Raji (cell line): Measurements from ENCODE around the gene FIG4.

Experiments
- POLR2A ChIP-seq: IDR thresholded peaks from 2 replicates; pipeline ENCODE4 v1.6.1; 2011; ENCODE audit warnings: low read depth, low read length, control low read depth; ENCODE audit not compliant: insufficient read depth

Gene FIG4

DNA sequence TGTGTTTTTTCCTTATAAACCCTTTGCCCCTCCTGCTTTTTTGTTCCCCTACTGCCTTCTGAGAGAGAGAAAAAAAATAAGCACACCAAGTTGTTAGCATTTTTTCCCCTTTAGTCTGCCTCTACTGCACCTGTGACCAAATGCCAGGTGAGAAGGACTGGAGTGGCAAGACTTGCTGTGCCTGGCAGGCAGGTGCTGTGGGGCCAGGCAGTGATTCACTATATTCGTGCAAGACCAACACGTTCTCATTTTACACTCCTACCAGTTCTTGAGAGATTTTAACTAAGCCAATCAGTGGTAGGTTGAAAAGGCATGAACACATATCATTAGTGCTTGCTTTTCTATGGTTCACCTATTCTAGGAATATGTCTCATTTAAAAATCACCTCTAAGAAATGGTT lies 109.7 kb downstream of the FIG4 start:
- no peak for TF ChIP-seq POLR2A

DNA sequence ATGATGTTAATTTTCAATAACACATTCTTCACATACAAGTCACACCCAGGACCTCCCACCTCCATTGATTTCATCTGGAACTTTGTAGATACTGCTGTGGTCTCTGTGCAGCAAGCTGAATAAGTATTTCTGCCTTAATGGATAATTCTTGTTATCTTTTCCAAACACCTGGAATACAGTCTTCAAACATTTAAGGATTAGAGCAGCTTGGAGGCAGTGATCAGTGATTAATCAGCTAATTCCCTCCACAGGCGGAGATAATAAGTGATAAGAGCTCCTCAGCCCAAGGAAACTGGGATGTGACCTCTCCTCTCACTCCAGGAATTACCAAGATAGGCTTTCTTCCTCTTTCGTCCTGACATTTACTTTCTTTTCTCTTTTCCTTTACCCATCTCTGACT lies 110.7 kb downstream of the FIG4 start:
- TF ChIP-seq POLR2A = no peak

DNA sequence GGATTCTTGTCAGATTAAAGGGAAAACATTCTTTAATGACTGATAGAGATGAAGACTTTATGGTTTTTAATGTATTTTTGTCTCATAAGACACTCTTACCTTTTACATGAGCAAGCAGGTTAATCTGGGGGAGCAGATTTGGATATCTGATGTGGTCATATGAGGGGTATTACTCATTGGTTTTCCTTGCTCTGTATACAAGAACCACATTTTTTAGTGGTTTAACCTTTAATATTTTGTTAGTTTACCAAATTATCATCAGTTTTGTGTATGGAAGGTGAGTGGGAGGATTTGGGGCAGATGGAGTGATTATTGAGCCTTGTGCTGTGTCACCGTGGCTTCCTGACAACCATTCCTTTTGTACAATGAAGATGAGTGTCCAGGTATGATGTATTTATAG lies 112.9 kb downstream of the FIG4 start:
- TF ChIP-seq POLR2A = no peak

DNA sequence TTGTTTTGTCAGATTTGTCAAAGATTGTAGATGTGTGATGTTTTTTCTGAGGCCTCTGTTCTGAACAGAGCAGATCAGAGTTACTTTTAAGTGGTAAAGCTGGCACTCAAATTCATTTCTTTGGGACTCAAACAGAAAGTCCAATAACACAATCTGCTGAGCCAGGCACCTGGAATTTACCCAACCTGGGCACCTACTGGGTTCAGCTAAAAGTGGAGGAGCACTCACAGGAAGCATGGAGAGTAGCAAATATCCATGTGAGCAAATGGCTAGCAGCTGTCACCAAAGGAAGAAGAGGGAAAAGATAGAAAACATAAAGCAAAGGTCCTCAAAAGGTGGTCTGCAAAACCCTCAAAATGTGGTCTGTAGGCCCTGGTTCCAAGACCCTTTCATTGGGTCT lies 116.8 kb downstream of the FIG4 start:
- no peak for TF ChIP-seq POLR2A

DNA sequence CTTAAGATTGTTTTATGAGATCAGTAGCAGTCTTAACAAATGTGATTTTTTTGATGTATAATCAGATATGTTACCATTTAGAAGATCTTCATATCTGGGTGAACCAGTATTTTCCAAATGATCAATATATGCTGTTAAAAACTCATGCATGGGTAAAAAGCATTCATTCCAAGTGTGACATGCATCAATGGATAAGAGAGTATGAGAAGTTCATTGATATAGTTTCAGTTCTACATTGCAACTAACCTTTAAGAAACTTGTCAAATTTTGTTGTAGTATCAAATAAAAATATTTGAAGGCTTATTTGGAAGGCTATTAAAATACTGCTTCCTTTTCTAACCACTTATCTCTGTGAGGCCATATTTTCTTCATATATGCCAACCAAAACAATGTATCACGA lies 117.7 kb downstream of the FIG4 start:
- TF ChIP-seq POLR2A = no peak

DNA sequence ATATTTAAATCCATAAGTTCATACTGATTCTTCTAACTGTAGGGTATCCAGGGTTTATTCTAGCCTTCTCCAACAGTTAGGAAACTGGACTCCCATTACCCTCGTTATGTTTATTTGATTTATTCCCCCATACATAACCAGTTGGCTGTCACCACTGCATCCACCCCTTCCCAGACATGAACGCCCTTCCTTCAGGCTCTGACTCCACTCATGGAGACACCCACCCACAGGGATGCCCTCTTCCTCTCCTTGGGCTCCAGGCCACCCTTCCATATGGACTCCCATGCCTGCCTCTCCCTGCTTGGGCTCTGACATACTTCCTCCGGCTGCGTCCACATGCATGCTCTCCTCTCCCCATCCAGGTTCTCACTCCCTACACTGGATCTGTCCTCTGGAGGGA lies 124.0 kb downstream of the FIG4 start:
- no peak for TF ChIP-seq POLR2A

DNA sequence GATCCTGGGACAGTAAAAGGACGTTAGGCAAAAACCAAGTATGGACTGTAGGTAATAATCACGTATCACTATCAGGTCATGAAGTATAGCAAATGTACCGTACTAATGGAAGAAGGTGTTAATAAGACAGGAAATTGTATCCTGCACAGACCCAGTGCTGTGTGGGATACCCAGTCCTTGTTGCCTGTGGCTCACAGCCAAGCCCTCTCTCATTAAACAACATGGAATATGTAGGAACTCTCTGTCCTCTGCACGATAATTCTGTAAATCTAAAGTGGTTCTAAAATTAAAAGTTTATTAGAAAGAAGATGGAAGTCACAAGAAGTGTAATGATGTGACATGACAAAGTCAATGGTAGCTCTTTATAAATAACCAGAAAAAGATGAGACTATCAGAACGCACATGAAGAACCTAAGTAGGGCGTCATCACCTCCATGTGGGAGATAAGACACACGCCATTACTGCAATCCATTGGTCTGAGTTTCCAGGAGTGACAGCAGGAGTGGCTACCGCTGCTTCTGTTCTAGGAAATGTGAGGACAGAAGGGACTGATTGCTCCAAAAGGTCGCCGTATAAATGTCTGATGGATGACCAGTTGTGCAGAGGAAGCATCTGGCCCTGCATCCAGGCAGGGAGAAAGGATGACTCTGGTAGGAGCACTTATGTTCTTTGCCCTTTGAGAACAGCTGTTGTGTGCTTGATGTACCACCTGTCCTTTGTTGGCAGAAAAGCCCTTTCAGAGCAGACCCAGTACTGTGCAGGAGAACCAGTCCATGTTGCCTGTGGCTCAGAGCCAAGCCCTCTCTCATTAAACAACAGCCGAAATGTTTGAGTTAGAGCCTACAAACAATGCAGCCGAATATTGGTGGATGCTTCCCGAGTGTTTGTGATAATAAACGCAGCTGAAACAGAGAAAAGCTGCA lies 125.6 kb downstream of the FIG4 start:
- TF ChIP-seq POLR2A = no peak

DNA sequence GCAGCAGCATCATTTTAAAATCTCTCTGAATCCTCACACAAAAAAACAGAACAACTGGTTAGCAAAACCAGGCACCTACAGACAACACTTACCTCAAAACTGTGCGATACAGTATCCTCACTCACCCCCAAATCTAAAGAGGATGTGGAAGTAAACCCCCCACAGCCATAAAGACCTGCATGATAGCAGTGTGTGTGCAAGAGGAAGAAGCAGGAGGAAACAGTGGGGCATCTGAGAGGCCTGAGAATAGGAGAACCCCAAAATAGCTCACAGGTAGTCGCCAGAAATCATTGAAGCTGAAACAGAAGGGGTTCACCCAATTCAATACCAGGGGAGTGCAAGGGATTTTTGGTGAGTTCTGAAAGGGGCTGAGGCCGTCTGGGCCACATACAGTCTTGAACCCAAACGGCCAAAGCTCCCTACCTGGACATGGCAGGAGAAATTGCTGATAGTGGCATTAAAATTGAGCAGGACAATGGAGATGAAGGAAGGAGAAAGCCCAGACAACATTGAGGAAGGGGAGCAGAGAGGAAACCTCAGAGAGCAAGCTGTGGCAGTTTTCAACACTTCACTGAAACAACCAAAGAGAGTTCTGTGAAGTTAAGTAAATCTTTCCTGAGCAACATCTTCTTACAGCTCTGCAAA lies 129.7 kb downstream of the FIG4 start:
- no peak for TF ChIP-seq POLR2A

DNA sequence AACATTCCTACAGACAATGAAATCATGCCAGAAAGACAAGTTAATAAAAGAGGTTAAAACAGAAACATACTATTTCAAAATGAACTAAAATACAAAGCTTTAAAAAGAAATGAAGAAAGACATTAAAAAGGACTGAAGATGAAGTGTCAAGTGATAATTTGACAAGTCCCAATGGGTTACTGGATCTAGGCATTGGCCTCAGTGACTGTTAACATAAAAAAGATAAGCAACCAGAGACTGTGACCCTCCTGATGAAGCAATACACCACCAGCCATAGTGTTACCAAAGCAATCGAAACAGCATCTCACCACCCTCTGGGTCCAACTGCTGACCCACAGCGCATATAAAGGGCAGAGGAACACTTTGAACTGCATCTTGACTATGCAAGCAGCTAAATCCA lies 130.3 kb downstream of the FIG4 start:
- no peak for TF ChIP-seq POLR2A

DNA sequence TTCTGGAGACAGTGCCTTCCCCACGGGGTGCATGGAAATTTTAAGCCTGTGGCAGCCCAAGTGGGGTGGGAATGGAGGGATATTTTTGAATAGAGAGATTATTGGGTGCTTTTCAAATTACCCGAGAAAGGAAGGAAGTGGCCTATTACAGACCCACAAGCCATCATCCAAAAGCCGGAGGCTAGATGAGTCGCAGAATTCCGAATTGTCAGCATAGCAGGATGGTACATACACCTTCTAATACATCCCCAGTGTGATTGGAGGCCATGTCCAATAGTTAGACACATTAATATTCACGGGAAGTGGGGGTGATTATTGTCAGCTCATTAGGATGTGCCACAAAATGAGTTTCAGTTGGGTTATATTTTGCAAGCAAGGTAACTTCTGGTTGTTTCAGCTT lies 133.0 kb downstream of the FIG4 start:
- TF ChIP-seq POLR2A = no peak

DNA sequence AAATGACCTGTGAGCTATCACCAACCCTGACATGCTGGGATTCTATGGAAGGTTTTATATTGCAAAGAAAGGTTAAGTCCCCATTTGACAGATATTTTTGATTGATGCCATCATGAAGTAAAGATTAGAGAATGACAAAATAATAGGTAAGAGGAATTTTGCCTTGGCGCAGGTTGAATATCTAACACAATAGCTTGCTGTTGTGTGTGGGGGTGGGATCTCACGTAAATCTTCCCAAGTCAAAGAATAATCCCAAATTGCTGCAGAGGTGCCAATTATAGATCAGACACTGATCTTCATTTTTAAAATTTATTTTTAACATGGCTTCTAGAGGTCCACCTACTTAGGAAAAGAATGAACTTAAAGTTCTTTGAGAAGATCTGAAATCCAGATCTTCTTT lies 135.5 kb downstream of the FIG4 start:
- no peak for TF ChIP-seq POLR2A

DNA sequence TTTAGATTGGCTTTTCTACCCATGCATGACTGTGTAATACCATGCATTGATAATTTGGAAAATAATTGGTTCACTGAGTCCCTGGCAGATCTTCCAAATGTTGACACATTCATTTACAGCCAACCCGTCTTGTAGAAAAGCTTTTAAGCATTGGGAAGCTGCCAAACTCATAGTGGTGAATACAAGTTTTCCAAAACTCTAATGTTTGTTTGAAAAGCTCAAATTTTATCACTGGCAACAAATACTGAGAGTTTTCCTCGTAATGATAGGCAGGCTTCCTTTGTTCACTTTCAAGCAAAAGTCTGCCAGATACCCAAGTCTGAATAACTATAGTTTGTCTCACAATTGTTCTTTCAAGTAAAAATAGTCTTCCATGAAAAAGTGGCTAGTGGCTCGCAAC lies 143.0 kb downstream of the FIG4 start:
- no peak for TF ChIP-seq POLR2A

DNA sequence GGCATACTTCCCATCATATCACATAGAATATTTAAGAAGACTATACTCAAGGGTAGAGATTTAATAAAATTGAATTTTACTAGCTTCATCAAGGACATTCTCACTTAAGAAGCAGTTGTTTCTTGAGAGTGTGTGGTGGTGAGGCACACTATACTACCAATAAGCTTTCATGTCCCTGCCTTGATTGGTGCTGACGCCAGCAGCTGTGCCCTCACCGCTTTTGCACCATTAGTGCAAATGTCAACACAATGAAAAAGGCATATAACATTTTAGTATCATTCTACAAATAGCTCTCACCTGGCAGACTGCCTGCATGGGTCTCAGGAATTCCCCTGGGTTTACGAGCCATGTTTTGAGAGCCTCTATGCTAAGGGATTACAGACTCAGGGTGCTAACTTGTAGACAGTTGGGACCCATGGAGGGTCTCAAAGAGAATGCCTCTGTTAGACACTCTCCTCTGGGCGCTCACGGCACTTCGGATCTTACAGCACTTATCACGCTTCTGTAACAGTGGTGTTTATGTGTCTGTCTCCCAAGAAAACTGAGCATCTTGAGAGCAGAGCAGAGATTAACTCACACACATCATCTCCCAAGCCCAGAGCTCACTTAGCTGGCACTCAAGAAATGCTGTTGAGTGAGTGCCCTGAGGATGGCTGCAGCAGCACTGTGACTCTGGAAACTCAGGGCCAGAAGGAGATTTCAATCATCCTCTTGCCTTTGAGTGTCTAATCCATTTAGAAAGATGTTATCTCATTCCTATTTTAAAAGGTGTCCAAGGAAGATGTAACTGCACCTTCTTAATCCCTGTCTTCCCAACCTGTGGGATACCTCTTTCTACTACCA lies 143.7 kb downstream of the FIG4 start:
- TF ChIP-seq POLR2A = no peak

DNA sequence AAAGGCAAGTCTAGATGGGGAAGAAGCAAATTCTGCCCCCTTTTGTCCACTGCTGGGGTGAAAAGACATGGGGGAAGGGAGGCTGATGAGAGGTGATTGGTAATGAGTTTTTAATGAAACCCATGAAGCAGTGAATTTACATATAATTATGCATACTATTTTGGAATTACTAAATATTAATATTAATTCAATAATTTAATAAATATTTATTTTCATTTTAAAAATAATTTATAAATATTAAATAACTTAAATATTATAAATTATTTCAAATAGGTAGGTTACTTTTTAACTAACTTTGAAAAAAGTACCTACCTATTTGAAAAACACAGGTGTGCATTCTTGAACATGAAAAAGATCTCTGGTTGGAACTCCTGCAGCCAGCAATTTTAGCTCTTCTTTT lies 148.9 kb downstream of the FIG4 start:
- no peak for TF ChIP-seq POLR2A

DNA sequence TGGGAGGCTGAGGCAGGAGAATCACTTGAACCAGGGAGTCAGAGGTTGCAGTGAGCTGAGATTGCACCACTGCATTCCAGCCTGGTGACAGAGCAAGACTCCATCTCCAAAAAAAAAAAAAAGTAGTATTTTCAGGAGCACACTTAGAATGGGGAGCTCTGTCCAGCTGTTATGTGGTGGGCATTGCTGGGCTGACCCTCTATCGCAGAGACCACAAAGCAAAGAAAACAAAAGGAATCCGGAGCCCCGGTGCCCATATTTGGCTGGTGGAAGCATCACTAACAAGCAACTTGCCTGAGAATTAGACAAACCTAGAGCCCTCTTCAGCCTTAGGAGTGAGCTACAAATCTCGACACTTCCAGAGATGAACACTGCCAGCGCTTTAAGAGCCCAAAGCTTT lies 149.7 kb downstream of the FIG4 start:
- no peak for TF ChIP-seq POLR2A

DNA sequence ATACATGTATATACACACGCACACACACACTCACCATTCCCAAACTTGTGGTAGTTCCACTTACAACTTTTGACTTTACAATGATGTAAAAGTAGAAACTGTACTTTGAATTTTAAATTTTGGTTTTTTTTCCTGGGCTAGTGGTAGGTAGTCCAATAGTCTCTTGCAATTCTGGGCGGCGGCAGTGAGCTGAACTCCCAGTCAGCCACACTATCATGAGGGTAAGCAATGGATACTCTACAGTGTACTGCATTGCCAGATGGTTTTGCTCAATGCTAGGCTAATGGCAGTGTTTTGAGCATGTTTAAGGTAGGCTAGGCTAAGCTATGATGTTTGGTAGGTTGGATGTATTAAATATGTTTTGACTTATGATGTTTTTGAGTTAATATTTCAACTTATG lies 150.8 kb downstream of the FIG4 start:
- no peak for TF ChIP-seq POLR2A
